Stimulated activated CD8-positive, alpha-beta memory T cell treated with anti-CD3 and anti-CD28 coated beads, Interleukin-2, amount 100 ng/mL, for 48 hours (primary cell): ENCODE data around the gene MYO3A.

Experiments used
- DNase-seq, 2 donors: peaks; one replicate each; pipeline ENCODE4 v3.0.0-alpha.2; 2020; ENCODE audit warnings: low read depth in 2 of 2

Gene MYO3A

DNA sequence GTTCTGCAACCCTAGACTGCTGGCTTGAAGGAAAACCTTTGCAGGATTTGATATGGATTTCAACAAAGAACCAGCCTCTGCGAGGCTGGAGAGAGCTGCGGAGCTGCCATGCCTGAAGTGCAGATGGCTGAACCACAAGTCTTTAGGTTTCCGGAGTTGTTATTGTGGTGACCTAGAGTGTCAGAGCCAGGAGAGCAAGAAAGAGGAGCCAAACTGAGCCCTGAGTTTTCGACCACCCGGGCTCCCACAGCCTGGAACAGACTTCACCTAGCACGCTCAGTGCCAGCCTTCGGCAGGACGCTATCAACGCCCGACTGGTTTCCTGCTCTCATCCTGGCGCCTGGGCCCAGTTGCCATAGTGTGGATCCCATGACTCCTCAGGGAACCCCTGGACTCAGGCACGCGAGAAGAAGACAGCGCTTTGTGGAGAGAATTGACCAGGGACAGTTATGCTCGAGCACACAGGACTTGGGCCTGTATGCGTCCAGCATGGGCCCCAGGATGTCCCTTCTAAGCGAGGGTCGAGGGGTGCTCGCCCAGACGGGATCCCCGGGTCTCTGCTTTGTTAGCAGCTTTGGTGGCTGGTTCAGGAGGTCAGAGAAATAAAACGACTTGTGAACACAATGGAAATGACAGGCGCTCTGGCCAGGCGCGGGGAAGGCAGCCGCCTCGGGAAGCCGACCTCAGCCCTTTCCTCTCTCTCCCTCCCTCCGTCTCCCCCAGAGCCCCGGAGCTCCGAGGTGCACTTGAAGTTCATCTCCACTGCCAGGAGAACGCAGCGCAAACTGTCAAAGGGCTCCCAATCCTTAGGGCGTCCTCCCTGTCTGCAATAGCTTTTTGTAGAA, 280.7 kb downstream of the MYO3A start:
- no peak for DNase-seq

DNA sequence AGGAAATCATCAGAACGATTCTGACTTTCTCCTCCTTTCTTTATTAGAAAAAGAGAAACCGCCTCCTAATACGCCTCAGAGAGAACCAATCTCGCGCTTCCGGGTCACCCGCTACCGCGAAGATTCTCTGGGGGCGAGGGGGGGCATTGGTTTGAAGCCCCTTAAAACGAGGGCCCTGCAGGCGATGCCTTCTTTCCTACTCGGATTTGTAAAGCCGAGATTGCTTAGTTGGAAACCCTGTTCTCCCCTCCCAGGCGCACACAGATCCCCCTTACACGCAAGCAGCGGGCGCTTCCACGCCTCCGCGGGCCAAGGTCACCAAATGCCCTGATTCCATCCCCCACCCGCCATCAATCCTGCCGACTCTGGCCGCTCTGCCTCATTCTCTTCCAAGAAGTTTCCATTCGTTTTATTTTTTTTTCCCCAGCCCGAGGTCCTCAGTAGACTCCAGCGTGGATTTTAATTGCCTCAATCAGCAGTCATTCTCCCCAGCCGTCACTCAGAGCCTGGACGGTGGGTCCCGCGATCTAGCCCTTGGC, 281.4 kb downstream of the MYO3A start:
- no peak for DNase-seq

DNA sequence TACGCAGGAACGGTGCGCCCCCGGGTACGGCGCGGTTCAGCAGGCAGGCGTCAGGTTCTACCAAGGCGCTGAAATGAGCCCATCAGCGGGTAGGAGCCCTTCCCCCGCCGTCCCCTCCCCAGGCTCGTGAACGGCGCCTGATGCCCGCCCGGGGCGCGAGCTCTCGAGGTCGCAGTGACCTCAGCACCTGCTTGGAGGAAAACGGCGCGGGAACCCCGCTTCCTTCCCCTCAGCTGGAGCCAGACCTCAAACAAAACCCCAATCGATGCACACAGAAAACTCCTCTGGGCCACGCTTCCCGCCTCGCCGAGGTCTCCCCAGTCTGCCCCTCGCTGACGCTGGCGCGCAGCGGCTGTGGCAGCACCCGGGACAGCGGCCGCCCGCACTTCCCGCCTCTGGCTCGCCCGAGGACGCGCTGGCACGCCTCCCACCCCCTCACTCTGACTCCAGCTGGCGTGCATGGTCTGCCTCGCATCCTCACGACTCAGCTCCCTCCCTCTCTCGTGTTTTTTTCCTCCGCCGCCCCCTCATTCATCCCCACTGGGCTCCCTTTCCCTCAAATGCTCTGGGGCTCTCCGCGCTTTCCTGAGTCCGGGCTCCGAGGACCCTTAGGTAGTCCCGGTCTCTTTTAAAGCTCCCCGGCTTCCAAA, 282.0 kb downstream of the MYO3A start:
- DNase-seq, result peak; percentile 30 to 38

DNA sequence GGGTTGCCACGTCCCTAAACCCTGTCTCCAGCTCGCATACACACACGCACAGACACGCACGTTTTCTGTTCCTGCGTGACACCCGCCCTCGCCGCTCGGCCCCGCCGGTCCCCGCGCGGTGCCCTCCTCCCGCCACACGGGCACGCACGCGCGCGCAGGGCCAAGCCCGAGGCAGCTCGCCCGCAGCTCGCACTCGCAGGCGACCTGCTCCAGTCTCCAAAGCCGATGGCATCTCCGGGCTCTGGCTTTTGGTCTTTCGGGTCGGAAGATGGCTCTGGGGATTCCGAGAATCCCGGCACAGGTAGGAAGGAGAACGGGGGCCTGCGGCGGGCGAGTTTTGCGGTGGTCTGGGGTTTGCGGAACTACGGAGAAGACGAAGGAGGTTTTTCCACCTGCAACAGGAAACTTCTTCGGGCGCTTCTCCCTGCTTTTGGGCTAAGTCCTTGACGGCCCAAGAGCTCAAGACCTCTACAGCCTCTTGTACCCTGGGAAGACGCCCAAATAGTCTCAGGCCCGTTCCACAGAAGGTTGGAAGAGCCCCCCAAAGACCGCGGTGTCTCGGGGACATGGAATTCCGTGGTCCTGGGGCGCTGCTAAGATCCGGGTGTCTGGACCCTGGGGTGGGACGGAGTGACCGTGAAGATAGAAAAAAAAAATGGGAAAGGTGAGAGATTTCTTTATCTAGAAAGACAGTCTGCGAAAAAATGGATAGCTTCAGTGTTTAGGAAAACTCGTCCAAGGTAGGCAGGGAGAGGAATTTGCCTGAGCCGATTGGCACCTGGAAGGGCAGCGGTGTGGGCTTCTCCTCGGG, 282.8 kb downstream of the MYO3A start, which contains the start of gene GAD2:
GAD2 (plus strand) TSS at position 190 of the 811 bp plus-strand sequence; CDS start at position 226, 36 bp downstream.
- no peak for DNase-seq

DNA sequence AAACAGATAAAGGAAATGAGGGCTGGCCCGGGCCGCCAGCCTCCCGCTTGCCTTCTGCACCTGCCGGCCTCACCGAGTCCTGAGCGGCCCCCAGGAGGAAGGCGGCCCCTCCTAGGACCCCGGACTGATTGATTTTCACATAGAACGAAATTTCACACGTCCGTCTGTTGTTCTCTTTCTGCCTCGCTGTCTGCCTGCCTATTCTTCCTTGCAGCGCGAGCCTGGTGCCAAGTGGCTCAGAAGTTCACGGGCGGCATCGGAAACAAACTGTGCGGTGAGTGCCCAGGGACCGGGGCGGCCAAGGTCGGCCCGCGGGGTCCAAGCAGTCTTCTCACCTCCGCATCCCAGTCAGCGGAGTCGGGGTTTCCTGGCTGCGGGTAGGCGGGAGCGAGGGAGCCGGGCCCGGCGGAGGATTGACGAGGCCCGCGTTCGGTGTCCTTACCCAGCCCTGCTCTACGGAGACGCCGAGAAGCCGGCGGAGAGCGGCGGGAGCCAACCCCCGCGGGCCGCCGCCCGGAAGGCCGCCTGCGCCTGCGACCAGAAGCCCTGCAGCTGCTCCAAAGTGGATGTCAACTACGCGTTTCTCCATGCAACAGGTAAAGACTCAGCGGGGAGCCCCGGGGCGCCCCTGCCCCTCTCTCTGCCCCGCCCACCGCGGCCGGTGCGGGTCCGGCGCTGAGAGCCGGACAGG, 283.5 kb downstream of the MYO3A start:
- DNase-seq, result no peak

DNA sequence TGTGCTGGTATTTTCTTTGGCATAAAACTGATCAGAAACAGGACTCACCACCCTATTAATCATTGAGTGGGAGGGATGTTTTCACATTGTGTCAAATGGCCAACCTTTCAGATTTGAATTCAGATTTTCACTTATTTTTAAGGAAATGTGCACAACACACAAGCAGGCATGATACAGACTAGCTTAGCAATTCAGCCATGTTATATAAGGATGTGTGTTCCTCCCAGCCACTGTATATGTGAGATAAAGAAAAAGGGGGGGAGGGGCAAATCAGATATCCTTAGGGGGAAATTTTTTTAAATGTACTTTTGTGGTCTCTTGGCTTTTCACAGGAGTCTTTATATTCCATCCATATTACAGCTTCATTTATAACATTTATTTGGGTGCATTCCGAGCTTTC, 285.6 kb downstream of the MYO3A start:
- DNase-seq, result no peak

DNA sequence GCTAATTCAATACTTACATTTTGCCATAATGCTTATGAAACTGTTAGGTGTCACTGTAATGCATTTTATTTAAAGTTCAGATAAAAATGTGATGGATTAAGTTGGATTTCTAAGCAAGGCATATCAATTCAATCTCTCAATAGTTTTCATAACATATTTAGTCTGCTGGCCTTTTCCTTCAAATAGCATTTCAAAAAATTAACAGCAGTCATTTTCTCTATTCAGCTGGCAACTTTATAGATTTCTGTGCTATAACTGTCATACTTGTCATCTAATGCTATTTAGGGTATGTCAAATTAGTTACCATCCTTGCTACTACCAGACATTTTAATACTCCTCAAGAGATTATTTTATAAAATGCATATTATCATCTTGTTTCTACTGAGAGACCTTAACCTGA, 286.9 kb downstream of the MYO3A start:
- no peak for DNase-seq

DNA sequence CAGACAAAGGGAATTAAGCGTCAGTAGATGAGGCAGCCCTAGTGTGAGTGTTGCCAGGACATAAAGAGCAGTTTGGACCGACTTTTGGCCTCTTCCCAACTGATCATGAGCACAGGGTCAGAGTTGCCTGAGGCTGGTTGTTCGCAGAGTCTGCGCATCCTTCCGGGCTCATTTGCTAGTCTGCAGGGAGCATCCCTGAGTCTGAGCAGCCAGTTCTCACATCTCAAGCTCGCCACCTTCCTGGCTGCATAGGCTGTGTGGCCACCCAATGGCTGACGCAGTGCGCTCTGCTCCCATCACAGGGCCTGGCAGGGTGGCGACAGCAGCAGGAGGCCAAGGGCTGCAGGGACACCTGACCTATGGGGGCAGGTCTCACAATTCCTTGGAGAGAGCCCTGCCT, 287.5 kb downstream of the MYO3A start:
- no peak for DNase-seq

DNA sequence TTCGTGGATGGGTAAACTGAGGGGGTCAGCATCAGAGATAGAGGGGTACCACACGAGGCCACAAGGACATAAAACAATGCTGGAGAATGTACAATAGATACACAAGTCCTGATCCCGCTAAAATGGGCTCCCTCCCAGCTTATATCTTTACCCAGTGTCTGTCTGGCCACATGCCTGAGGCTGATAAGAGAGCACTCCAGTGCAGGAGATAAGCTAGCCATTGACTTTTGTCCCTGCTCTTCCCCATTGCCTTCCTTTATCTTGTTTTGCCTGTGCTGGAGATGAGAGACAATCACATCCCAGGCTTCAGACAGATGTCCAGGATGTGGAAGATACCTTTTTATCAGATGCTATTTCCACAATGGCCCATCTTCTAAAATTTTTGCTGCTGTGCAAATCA, 288.5 kb downstream of the MYO3A start:
- DNase-seq, result no peak

DNA sequence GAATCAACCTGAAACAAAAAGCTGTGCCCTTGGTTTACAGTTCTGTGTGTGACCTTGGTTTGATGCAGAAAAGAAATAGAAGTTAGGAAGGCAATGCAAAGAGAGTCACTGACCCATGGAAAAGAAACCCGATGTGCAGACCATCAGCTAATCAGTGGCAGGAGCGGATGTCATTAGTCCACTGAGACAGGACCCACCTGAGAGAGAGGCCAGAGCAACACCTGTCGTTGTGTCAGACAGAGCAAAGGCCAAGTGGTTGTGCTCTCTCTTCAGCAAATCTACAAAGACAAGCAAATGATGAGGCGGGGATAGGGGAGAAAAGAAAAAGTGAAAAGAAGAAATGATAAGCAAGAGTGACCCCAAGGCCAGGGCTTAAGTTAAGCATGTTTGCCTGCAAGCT, 291.3 kb downstream of the MYO3A start:
- no peak for DNase-seq

DNA sequence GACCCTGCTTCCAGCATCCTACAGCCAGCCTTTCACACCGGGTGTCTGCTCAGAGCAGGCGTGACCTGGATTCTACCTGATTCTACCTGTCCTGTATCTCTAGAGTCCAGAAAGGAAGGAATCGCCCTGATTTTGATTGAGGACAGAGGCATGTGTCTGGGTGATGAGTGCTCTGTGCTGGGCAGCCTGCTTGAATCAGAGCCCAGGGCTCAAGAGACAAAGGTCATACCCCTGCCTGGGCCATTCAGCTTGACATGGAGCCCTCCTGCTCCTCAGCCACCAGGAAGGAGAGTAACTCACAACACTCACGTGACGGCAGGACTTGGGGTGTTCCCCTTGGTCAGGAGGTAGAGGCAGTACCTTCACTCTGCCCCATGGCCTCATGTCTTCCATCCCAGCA, 293.8 kb downstream of the MYO3A start:
- no peak for DNase-seq

DNA sequence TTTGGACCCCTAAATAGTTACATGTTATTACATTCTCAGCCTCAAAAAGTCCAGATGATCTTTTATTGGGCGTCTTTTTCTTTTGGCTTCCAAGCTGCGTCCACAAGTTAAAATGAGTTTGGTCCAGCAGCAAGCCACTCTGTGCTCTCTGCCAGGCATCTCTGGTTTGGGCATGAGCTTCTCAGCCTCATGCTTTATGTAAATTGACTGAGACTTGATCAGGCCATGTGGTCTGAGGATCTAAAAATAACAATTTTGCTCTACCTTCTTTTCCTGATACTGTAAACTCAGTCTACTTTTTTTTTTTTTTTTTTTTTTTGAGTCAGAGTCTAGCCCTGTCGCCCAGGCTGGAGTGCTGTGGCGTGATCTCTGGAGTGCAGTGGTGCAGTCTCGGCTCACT, 298.1 kb downstream of the MYO3A start:
- DNase-seq, result no peak

DNA sequence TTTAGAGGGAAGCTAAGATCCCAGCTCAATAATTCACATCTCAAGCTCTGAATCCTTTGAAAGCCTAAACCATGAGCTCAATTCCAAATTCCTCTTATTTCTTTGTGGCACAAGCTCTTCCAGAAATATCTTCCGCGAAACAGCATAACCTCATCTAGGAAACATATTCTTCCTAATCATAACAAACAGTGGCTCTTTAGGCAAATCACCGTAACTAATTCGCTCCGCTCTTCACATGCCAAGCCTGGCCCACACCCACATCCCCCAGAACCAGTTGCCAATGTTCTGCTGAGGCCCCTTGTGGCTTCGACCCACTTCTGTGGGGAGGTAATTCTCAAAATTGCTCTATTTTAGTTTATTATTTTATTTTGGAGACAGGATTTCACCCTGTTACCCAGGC, 301.7 kb downstream of the MYO3A start:
- DNase-seq, result no peak

DNA sequence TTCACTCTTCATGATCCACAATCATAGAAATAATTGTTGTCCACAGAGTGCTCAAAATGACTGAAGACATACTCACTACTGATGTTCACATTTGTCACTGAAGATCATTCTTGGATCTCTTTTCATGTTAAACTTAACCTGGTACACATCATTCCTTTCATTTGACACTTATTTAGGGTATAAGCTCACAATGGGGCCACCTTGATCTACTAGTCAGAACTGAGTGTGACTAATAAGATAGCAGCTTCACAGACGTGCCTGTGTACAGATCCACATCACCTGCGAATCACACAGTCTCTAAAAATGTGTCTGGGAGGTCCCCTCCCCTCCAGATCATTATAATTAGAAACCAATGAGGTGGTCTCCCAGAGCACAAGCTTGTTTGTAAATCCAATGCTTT, 304.3 kb downstream of the MYO3A start:
- DNase-seq, result no peak

DNA sequence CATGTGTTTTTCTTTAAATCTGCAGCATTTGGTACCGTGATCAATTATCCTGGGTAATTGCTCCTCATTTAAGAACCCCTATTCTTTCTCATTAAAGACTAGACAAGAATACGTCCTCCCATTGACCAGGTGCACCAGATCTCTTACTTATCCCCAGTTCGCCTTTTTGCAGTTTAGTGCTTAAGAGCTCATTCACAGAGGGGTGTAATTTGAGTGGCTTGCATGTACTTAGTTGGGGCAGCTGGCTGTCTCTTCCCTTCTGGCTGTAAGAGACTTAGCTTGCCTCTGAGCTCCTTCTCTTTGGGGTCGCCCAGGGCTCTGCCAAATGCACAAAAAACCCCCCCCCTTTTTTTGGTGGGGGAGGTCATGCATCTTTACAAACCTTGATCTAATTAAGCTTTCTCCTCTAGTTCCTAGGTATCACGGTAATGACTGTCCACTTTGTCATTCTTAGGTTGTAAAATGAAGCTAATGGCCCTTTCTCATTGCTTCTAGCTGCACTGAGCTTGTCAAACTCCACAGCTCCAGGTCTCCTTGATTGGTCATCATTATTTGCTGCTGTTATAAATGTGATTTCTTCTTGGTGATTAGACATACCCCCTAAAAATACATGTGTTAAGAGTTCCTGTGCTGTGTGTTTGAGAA, 308.8 kb downstream of the MYO3A start:
- DNase-seq, result no peak

DNA sequence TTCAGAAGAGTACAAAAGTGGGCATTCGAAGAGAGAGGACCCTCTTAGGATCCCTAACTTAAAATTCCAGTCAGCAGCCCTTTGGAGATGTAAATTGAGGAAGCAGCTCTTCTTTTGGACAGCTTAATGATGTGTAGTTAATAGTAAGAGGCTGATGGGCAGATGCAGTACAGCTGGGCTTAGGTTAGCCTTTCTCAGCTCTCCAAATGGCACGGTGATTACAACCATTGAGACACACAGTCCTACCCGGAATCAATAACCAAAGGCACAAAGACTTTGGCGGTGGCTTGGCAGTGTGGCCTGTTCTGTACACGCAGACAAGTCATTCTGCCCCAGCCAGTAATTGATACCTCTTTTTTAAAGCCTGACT, 309.3 kb downstream of the MYO3A start:
- no peak for DNase-seq

DNA sequence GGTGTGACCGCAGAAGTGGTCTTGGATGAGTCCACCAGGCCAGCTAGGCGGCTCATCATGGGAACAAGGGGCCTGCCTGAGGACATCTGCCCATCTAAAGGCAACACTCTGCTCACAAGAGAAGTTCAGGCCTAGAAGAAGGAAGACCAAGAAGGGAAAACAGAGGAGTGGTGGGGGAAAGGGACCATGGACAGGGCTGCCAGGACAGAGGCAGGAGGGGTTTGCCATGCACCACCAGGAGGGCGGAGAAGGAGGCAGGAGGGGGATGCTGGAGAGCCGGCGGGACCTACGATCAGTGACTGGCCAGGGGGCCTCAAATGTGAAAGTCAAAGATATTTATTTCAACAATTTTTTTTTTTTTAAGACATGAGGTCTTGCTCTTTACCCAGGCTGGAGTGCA, 315.7 kb downstream of the MYO3A start:
- DNase-seq, result no peak

DNA sequence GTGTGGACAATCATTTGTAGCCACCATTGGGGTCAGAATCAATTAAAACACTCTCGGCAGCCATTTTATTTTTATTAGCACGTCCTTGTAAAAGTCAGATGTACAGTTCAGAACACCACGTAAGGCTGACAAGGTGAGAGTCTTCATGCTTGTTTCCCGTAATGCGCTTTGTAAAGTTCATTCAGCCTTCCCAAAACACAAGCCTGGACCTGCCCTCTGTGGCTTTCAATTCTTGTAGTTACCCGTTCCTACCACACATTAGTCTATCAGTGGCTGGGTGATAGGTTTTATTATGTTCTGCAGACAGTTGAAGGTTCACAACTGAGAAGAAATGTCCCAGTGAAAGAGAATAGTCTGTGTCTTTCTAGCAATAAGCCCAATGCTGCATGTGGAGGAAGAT, 317.9 kb downstream of the MYO3A start:
- DNase-seq, result no peak

DNA sequence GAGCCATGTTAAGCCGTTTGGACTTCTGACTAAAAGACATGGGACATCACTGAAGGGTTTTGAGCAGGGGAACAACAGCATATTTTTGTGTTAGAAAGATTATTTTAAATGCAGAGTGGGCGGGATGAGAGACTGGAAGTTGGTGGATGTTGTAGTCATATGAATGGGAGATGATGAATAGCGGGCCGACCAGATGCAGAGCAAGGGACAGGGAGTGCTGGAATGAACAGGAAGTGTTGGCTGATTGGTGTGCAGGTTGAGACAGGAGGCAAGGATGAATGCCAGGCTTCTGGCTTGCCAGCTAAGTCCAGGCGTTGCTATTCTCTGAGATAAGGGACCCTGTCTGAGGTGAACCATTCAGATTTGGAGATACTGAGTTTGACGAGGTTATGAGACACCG, 320.6 kb downstream of the MYO3A start:
- no peak for DNase-seq

DNA sequence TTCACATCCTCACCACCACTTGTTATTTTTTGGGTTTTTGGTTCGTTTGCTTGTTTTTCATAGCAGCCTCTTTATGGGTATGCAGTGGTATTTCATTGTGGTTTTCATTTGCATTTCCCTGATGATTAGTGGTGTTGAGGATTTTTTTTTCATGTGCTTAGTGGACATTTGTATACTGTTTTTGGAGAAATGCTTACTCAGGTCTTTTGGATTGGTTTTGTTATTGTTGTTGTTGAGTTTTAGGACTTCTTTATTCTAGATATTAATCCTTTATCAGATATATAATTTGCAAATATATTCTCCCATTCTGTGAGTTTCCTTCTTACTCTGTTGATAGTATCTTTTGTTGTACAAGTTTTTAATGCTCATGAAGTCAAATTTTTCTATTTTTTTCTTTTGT, 325.3 kb downstream of the MYO3A start:
- no peak for DNase-seq
